ENCODE results near the gene EGFR.
"Not testable (repeated sequence)": the region's sequence is repeated elsewhere in the genome, so short reads cannot be mapped to it uniquely, and the experiment has no call there.

EGFR gene

DNA sequence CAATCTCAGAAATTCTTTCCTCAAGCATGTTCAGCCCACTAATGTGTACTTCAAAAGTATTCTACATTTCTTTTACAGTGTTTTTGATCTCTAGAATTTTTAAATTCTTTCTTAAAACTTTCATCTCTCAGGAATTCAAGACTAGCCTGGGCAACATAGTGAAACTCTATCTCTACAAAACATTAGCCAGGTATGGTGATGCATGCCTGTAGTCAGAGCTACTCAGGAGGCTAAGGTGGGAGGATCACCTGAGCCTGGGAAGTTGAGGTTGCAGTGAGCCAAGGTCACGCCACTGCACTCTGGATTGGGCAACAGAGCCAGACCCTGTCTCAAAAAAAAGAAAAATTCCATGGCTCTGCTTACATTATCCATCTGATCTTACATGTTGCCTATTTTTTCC, 5.0 kb upstream of the EGFR start:
- no peak for DNase-seq (ENCODE audit: low spot score)

DNA sequence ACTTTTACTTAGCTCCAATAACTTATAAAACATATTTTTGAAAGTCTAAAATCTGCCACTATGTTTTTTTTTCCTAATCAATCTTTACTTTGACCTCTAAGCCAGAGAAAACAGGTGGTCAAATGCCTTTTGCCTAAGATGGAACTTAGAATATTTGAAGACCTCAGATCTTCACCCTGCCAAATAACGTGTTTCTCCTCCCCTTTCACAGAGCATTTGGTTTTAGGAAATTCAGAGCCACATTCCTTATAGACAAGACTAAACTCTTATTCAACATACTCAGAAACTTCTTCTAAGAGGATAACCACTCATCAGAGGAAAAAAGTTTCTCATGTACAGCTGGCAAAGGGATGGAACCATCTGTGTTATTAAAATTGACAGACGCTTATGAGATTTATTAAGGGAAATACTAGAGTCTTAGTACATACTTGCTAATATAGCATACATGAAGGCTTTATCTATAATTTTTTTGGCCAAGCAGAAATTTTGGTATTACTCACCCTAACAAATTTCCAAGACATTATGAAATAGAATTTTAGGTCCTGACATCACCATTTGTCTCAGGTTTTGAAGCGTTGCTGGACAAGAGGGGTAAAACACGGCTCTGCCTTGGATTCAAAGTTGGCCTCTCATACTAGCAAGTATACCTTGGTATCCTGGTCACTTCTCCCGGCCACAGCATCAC, 2.6 kb upstream of the EGFR start:
- no peak for DNase-seq (ENCODE audit: low spot score)

DNA sequence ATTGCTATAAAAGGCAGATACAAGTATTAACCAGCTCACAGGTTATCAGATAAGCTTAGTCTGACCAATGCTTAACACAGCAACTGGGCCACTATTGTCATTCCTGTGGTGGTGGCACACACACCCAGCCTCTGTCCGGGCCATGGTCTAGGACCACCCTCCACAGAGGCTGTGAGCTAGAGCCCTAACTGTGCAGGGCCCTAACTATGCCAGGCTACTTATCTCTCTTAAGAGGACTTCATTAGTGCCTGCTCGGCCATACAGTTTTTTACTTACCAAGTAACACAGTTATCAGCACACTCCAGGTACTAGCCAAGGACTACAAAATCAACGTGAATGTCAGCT, 2.1 kb upstream of the EGFR start:
- no peak for DNase-seq (ENCODE audit: low spot score)

DNA sequence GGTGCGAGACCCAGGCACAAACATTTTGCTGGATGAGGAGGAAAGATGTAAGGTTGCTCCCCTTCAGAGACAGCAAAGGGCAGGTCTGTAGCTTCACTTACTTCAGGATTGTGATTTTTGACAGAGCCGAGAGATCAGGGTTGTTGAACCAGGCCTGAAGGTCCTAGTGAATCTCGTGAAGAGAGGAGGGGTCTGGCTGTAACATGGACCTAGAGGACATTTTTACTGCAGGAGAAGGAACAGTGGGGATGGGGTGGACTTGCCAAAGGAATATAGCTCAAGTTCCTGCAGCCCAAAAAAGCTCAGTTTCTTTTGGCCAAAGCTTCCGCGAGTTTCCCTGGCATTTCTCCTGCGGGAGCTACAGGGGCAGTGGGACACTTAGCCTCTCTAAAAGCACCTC, 976 bp upstream of the EGFR start:
- DNase-seq (ENCODE audit: low spot score) = no peak

DNA sequence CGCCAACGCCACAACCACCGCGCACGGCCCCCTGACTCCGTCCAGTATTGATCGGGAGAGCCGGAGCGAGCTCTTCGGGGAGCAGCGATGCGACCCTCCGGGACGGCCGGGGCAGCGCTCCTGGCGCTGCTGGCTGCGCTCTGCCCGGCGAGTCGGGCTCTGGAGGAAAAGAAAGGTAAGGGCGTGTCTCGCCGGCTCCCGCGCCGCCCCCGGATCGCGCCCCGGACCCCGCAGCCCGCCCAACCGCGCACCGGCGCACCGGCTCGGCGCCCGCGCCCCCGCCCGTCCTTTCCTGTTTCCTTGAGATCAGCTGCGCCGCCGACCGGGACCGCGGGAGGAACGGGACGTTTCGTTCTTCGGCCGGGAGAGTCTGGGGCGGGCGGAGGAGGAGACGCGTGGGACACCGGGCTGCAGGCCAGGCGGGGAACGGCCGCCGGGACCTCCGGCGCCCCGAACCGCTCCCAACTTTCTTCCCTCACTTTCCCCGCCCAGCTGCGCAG, 424 bp downstream of the EGFR start:
- DNase-seq (ENCODE audit: low spot score) = no peak

DNA sequence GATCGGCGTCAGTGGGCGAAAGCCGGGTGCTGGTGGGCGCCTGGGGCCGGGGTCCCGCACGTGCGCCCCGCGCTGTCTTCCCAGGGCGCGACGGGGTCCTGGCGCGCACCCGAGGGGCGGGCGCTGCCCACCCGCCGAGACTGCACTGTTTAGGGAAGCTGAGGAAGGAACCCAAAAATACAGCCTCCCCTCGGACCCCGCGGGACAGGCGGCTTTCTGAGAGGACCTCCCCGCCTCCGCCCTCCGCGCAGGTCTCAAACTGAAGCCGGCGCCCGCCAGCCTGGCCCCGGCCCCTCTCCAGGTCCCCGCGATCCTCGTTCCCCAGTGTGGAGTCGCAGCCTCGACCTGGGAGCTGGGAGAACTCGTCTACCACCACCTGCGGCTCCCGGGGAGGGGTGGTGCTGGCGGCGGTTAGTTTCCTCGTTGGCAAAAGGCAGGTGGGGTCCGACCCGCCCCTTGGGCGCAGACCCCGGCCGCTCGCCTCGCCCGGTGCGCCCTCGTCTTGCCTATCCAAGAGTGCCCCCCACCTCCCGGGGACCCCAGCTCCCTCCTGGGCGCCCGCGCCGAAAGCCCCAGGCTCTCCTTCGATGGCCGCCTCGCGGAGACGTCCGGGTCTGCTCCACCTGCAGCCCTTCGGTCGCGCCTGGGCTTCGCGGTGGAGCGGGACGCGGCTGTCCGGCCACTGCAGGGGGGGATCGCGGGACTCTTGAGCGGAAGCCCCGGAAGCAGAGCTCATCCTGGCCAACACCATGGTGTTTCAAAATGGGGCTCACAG, 1.1 kb downstream of the EGFR start:
- no peak for DNase-seq (ENCODE audit: low spot score)

DNA sequence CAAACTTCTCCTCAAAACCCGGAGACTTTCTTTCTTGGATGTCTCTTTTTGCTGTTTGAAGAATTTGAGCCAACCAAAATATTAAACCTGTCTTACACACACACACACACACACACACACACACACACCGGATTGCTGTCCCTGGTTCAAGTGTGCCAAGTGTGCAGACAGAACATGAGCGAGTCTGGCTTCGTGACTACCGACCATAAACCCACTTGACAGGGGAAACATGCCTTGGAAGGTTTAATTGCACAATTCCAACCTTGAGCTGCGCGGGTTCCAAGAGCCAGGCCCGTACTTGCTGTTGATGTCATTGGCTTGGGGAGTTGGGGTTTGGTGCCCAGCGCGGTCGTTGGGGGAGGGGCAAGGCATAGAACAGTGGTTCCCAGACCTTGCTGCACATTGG, 1.7 kb downstream of the EGFR start:
- no peak for DNase-seq (ENCODE audit: low spot score)

DNA sequence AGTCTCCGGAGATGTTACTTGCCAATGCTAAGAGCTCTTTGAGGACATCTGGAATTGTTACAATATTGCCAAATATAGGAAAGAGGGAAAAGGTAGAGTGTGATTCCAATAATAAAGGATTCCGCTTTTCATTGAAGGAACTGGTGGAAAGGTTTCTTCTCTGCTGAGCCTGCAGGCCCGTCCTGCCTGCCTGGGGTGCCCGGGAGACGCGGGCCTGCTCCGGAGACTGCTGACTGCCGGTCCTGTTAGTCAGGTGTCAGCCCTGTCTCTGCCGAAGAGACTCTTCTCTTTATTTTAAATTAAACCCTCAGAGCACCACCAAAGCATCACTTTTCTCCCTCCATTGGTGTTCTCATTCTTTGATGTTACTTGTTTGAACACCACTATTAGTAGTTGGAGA, 2.2 kb downstream of the EGFR start:
- no peak for DNase-seq (ENCODE audit: low spot score)

DNA sequence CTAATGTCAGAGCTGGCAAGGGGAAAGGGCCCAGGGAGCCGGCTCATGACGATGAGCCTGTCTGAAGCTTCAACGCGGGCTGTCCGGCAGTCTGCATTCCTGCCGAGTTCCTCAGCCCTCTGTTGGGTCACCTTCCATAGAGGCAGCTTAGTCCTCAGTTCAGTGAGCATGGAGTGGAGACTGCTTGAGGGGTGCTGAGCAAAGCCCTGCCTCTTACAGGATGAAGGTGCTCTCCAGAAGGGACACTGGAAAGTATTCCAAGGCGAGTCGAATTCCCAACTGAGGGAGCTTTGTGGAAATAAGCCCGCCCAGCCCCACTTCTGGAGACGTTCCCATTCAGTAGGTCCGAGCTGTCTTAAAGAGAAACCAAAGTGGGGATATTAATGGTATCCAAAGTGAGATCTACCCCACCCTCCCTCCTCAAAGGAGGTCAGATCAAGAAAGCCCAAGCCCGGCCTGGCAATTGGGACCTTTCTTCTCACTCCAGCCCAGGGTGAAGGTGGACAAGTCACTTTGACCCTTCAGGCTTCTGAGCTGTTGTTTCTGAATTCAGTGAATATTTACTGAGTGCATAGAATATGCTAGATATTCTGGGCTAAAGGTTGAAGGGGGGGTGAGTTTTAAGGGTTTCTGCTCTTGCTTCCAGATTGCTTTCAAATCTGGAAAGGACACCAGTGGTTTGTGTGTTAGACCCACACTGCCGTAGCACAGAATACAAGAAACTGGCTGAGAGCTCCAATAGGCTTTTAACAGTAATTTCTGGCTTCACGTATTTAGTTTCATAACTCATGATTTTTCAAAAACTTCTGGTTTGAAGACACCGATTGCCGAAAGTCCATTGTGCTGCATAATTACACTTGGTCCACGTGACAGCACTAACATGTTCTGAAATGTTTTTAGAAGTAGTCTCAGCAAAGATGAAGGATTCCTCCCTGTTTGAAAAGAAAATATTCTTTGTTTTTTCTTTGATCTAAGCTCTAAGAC, 3.5 kb downstream of the EGFR start:
- no peak for DNase-seq (ENCODE audit: low spot score)

DNA sequence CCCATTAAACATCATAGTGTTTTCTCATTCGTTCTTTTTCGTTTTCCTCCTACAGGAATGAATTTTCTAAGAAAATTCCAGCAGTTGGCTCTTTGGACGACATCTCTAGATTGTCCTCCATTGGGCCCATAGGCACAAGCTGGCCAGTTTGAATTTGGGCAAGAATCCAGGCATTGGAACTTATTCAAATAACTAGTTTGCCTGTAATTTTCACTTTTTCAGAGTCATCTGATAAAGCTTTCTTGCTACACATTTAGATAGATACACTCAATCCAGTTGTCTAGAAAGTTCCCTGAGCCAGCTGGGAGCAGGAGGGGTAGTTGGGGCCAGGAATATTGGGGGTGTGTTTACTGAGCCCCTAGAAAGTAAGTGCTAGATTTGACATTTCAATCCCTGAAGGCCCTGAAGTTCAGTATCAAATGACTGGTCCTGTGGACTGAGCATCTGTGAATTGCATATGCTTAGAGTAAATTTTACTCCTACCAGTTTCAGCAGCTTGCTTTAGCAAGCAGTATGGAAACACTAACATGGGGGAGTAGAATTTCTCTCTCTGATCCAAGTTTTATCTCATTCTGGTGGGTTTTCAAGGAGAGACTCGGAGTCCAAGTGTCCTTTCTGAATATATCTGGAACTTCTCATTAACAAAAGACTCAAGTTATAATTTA, 5.2 kb downstream of the EGFR start:
- DNase-seq (ENCODE audit: low spot score) = no peak

DNA sequence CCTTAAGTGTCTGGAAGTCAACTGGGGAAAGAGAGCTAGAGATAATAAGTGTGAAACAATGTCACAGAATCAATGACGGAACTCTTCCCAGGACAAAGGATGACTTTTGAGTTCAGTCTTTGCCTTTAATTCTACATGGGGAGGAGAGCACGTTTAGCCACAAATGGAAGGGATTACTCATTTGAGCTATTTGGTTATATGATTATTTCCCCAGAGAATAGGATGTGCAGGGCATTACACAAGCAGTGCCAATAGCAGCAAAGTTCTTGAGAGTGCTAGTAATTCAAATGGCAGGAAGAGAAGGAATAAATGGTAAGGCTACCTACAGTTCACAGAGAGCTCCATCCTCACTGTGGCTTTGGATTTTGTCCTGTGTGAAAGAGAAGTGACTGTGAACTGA, 6.0 kb downstream of the EGFR start:
- DNase-seq (ENCODE audit: low spot score) = no peak

DNA sequence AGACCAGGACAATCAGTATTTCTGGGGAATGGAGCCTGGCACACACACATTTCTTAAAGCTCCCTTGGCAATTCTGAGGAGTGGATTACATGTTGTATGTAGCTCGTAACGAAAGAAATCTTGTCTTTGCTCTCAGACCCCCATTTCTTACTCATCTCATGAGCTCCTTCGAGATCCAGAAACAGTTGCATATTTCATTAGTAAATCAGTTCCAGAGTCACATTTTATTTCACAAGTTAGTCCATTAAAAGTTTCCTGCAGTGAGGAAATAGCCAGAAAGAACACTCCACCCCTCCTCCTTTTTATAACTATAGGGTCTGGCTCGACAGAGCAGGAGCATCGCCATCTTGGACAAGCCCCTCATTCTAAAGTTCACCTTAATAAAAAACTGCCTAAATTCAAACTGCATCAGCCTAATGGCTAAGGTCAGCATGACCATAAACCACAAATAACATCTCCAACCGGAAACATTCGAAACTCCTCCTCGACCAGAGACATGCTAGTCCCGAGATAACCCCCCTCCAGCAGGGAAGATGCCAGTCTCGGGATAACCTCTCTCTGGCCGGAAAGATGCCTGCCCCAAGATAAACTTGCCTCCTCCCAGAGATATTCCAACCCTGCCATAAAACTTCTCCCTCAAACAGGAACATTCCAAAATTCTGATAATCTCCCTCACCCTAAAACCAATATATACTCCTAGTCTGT, 7.4 kb downstream of the EGFR start:
- DNase-seq (ENCODE audit: low spot score) = no peak

DNA sequence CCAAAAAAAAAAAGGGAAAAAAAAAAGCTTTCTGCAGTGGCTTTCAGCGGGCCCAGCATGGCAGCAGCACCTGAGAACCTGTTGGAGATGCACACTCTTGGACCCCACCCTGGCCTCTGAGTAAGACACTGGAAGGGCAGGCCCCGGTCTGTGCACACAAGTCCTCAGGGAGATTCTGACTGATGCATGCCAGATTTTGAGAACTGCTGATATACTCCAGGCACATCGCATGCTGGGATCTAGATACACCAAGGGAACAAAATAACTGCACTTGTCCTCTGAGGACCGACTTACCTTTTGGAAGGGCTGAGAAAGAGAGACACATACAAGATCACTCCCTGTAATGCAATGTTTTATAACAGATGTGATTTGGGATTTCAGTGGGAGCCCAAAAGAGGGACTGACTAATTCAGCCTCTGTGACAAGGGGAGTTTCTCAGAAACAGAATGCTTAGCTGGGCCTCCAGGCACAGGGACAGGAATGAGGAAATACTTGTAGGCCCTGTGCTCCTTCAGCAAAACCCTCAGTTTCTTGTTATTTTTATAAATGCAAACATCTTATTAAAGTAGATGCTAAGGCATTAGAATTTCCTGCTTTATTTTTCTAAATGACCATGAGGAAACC, 8.2 kb downstream of the EGFR start:
- no peak for DNase-seq (ENCODE audit: low spot score)

DNA sequence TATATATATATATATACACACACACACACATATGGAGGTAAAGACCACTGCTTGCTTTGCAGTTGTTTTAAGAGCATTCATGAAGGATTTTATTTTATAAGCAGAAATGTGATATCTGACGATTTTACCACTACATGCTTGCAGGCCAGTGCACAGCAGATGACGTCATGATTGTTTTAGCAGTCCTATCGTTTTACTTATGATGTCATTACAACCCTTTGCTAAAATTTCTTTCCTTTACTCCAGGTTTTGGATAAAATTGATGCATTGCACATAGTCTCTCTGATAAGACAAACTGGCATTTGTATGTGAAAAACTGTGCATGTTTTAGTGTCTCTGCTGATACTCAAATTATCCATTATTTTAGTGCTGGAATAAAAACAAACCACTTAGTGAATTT, 9.2 kb downstream of the EGFR start:
- no peak for DNase-seq (ENCODE audit: low spot score)

DNA sequence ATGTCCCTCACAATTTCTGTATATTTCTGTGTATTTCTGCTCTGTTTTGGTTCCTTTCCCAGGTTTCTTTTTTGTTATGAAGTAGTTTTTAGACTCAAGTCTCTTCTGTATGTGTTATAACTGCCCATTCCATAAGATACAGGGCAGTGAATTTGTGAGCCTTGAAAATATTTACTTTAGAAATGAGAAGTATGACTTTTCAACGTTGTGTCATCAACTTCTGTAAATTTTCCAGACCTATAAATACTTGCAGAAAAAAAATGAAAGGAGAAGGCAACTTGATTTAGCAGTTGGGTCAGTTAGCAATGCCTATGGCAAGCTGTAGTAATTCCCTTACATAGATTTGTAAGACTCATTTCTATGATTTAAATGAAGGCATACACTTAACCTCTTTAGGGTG, 11.5 kb downstream of the EGFR start:
- DNase-seq (ENCODE audit: low spot score) = no peak

DNA sequence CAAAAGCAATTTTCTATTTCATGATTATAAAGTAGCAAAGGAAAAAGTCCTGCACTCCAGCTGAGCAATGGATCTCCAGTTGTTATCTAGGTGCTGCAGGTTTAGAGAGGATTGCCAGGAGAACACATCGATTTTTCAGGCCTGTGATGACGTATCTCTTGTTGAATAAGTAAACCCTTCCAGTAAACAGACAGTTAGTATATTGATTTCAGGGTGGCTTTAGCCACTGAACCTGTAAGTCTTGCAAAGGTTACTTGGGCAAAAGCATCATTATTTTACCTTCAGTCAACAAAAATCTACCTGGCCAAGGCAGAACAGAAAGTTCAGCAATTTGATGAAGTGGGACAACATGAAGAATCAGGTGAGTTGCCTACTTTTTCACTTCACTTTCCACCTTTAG, 12.3 kb downstream of the EGFR start:
- no peak for DNase-seq (ENCODE audit: low spot score)

DNA sequence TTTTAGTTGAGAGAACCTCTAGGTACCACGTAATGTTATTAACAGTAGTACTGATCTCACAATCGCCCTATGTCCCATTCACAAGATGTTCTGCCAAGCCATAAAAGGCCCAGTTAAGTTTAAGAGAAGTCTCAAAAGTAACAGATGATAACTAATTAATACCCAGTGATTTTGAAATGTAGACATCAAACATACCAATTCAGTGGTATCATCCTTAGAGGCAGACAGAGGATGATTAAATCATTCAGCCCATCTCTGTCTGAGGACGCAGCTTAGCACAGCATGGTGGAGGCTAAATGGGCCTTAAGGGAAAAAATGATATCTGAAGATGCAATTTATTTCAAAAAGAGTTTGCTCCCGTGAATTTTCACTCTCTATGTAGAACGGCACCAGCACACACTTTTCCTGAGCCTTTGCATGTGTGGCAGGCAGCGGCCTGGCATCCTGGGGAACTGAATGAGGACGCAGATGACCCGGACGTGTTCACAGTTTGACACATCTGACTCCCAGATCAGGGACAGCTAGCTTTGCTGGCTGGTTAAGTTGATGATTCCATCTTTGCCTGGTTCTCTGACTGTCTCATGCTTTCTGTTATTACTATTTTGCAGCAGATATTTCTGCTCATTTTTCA, 13.4 kb downstream of the EGFR start:
- no peak for DNase-seq (ENCODE audit: low spot score)

DNA sequence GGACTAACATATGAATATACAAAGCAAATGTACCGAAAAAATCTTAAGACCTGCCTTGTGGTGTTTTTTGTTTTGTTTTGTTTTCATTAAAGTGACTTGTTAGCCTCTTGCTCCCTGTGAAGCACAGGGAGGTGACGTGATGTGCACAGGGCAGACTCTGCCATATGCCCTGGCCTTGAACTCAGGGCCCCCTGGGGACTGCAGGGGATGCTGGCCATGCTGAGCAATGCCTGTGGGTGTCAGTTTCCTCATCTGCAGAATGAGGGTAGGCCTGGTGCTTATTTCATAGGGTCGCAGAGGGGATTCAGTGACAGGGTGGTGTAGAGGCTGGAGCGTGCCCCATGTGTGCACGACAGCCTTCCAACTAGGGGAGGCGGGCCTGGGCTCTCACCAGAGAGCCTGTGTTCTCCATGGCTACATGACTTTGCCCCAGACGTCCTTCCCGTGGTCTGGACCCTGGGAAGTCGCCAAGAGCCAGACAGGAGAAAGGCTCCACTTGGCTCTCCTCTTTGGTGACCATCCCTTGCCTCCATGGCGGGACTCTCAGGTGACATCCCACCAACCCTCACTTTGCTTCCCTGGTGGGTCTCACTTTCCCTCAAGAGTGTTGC, 14.5 kb downstream of the EGFR start:
- DNase-seq (ENCODE audit: low spot score) = no peak

DNA sequence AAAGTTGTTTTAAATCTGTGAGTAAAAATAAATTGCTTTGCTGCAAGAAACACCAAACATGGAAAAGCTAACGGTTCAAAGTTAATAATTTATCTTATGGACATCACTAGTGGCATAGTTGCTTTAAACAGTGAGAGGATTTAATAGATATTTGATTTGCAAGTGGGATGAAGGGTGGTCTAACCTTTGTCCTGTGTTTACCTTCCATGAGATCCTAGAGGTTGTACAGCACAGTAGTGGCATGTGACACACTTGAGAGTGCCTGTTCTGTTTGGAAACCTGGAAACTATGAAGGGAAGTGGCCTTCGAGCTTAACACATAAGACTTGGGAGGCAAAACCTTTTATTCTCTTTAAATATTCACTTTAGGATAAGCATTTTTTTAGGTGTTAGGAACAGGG, 16.0 kb downstream of the EGFR start:
- DNase-seq (ENCODE audit: low spot score) = no peak

DNA sequence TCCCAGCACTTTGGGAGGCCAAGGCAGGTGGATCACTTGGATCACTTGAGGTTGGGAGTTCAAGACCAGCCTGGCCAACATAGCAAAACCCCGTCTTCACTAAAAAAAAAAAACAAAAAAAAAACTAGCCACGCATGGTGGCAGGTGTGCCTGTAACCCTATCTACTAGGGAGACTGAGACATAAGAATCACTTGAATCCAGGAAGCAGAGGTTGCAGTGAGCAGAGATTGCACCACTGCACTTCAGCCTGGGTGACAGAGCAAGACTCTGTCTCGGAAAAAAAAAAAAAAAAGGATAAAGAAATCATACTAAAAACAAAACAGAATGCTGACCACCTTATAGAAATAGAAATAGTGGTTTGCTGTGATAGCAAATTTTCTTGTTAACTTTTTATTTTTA, 16.6 kb downstream of the EGFR start:
- DNase-seq (ENCODE audit: low spot score) = not testable (repeated sequence)
